ENCODE measurements around the gene NOC2L.

Gene NOC2L

GRCh38 chr1:917076-917459, 42.0 kb downstream of the NOC2L start:
- ATAC-seq = peak; percentile 11
- TF ChIP-seq TCF4 (CRISPR knock-in tag; IDR thresholded peaks at IDR 0.05; ENCODE audit: borderline replicate concordance) (no peak), TSHZ2 (CRISPR knock-in tag; IDR thresholded peaks at IDR 0.05) (no peak), OSR1 (CRISPR knock-in tag; IDR thresholded peaks at IDR 0.05) (no peak), CSDC2 (CRISPR knock-in tag; IDR thresholded peaks at IDR 0.05) (no peak), ZNF565 (CRISPR knock-in tag; conservative IDR thresholded peaks at IDR 0.05; ENCODE audit: low read depth) (no peak), GLIS3 (CRISPR knock-in tag; IDR thresholded peaks at IDR 0.05) (no peak)

DNA sequence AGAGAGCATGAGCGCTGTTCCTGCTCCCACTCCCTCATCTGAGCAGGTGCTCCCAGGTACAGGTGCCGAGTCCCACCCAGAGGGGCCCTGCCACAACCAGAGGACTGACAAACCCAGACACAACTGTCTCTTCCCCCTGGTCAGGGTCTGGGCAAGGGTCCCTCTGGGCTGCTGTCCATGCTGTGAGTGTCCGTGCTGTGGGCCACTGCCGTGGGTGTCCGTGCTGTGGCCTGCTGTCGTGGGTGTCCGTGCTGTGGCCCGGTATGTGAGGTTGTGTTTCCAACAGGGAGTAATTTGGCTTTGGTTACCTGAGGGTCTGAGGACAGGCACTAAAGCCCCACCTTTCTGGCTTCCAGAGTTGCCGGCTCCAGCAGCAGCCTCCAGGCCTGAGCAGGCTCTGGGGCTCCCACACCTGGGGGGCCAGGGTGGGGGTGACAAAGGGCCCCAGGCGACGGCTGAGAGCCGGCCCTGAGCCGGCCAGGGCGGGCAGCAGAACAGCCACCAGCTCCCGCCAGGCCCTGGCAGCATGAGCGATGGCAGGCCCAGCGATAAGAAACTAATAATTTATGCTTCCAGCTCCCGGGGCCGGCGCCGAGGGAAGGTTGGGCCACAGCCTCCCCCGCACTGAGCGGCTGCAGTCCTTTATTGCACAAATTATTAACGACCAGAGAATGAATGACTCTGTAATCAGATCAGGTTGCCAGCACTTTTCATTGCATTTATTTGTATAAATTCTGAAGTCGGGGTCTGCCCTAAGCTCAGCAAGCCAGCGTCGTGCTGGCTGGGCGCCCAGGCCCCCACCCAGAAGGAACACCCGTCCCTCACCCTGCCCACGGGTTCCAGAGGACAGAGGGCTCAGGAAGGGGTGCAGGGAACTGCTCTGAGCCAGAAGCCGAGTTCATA, 42.6 kb downstream of the NOC2L start:
- peak; percentile 32 for ATAC-seq
- TF ChIP-seq TOX (CRISPR knock-in tag; IDR thresholded peaks at IDR 0.05; ENCODE audit: borderline replicate concordance) (no peak), OSR1 (CRISPR knock-in tag; IDR thresholded peaks at IDR 0.05) (no peak), POU6F1 (CRISPR knock-in tag; IDR thresholded peaks at IDR 0.05; ENCODE audit: borderline replicate concordance, low read depth) (no peak), ESRRG (CRISPR knock-in tag; IDR thresholded peaks at IDR 0.05) (no peak), PPARA (CRISPR knock-in tag; IDR thresholded peaks at IDR 0.05; ENCODE audit: borderline replicate concordance) (no peak), PATZ1 (CRISPR knock-in tag; IDR thresholded peaks at IDR 0.05; ENCODE audit: borderline replicate concordance) (0 out of 2 replicates have a peak, but pooled peaks have one; percentile 14), ZFP30 (CRISPR knock-in tag; IDR thresholded peaks at IDR 0.05) (no peak), ZNF8 (CRISPR knock-in tag; IDR thresholded peaks at IDR 0.05) (no peak)
- TF ChIP-seq, protein P1, sequence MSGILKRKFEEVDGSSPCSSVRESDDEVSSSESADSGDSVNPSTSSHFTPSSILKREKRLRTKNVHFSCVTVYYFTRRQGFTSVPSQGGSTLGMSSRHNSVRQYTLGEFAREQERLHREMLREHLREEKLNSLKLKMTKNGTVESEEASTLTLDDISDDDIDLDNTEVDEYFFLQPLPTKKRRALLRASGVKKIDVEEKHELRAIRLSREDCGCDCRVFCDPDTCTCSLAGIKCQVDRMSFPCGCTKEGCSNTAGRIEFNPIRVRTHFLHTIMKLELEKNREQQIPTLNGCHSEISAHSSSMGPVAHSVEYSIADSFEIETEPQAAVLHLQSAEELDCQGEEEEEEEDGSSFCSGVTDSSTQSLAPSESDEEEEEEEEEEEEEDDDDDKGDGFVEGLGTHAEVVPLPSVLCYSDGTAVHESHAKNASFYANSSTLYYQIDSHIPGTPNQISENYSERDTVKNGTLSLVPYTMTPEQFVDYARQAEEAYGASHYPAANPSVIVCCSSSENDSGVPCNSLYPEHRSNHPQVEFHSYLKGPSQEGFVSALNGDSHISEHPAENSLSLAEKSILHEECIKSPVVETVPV (CRISPR knock-in tag; IDR thresholded peaks at IDR 0.05) = no peak

- ATAC-seq = no peak
- TF ChIP-seq ZFP3 (CRISPR knock-in tag; IDR thresholded peaks at IDR 0.05) = no peak
- TF ChIP-seq POU6F1 (CRISPR knock-in tag; IDR thresholded peaks at IDR 0.05; ENCODE audit: borderline replicate concordance, low read depth) = no peak
- no peak for TF ChIP-seq ZNF565 (CRISPR knock-in tag; conservative IDR thresholded peaks at IDR 0.05; ENCODE audit: low read depth)
- TF ChIP-seq ZFP30 (CRISPR knock-in tag; IDR thresholded peaks at IDR 0.05) = no peak
These were observed 43.5 kb downstream of the NOC2L start for GRCh38 chr1:915295-916172.

Data from SK-N-SH treated with all-trans-retinoic acid at 6 μM for 48 hours (cell line).